ENCODE results near the gene APPL2. TPM values are rescaled to one million over a fixed set of nuclear protein-coding genes. Genes with fewer than 3 reads are reported as not detected.

APPL2 gene
- total RNA-seq, 4 donors from 2014 or later: 28.6 to 30.6 (median 30.3) TPM

DNA sequence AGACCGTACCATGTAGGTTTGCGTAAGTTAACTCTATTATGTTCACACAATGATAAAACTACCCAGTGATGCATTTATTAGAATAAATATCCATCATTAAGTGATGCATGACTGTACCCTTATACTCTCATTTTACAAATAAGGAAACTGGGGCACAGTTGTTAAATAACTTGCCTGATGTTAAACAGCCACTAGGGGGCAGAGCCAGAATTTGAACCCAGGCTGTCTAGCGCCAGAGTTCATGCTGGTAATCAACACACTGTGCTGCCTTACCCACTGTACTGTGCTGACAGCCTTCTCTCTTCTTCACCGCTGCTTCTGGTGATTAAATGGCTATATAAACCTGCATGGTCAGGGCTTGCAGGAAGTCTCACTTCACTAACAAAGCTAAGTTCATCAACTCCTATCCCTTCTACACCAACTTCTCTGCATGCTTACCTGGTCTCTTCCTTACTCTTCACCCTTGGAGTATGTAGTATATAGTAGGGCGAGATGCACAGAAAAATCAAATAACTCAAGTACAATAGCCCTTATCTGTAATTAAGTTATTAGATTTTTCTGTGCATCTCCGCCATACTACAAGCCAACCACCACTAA, 43.6 kb upstream of the APPL2 start:
- H3K27ac ChIP-seq: no peak overlapping the region
- no peaks in the 10 kb centered on the region for H3K4me1 ChIP-seq
- intact Hi-C loops (cut with DNase I): loop anchor here (10.0 kb wide), 1 partner anchor 95 kb away; no protein-coding TSS in a partner anchor
- H3K36me3 ChIP-seq: no peaks in the 10 kb centered on the region
- TF ChIP-seq, protein P1, sequence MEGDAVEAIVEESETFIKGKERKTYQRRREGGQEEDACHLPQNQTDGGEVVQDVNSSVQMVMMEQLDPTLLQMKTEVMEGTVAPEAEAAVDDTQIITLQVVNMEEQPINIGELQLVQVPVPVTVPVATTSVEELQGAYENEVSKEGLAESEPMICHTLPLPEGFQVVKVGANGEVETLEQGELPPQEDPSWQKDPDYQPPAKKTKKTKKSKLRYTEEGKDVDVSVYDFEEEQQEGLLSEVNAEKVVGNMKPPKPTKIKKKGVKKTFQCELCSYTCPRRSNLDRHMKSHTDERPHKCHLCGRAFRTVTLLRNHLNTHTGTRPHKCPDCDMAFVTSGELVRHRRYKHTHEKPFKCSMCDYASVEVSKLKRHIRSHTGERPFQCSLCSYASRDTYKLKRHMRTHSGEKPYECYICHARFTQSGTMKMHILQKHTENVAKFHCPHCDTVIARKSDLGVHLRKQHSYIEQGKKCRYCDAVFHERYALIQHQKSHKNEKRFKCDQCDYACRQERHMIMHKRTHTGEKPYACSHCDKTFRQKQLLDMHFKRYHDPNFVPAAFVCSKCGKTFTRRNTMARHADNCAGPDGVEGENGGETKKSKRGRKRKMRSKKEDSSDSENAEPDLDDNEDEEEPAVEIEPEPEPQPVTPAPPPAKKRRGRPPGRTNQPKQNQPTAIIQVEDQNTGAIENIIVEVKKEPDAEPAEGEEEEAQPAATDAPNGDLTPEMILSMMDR (IDR thresholded peaks at IDR 0.05): peak in 4 of 6 experiments; percentile 28 to 49 (median 46)
- TF ChIP-seq POLR2A (IDR thresholded peaks at IDR 0.05): no peak
- peak; percentile 4 to 14 for DNase-seq
- peaks cover 4% of the 10 kb centered on the region for H3K27me3 ChIP-seq
- WGBS, 2 donors: 77 to 83% methylated on average over 6 of the region's 6 CpGs
- H3K9me3 ChIP-seq: no peaks in the 10 kb centered on the region
- no peak overlapping the region for H3K4me3 ChIP-seq (replicated peaks in 1 of 3)

- Histone ChIP-seq H3K9me3 (no peaks in the 10 kb centered on the region), H3K4me1 (no peaks in the 10 kb centered on the region), H3K27ac (no peak overlapping the region), H3K4me3 (replicated peaks in 1 of 3) (no peak overlapping the region), H3K36me3 (no peaks in the 10 kb centered on the region), H3K27me3 (peaks cover 4% of the 10 kb centered on the region)
- DNase-seq: no peak
- WGBS, 2 donors: 71 to 73% methylated on average over 4 of the region's 4 CpGs
- TF ChIP-seq POLR2A (IDR thresholded peaks at IDR 0.05): no peak
- TF ChIP-seq, protein P1 (IDR thresholded peaks at IDR 0.05): no peak
- intact Hi-C loops (cut with DNase I): no loop called here
Measured at GRCh38 chr12:105278043-105278697, 42.2 kb upstream of the APPL2 start.

DNA sequence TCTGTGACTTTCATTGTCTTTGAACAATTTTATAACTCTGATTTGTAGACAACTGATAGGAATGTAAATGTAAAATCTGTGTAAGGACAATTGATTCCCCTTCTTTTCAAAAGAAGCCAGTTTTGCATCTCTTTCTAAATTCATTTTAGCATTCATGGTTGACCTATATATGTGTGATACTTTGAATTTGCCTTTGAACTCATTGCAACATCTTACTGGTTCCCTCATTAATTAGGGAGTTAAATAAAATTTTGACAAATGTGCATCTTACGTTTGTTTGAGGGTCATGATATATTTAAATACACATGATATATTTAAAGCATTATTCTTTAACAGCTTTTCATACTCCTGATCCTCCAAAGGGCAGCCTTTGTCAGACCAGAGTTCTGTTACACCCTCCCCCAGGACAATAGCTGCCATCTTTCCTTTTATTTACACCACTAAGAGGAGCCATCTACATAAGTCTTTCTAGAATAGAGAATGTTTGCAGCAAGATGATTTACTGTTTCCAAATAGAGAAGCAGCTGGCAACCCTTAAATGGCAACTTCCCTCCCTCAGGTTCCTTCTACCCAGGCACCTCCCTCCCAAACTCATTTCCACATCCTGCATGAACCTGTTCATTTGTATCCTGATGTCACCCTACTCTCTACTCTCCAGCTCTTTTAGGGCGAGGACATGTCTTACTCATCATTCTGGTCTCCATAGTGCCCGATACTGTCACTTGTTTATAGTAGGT, 40.2 kb upstream of the APPL2 start:
- no peaks in the 10 kb centered on the region for H3K4me1 ChIP-seq
- H3K9me3 ChIP-seq: no peaks in the 10 kb centered on the region
- H3K4me3 ChIP-seq (replicated peaks in 1 of 3): no peak overlapping the region
- no peak for TF ChIP-seq POLR2A (IDR thresholded peaks at IDR 0.05)
- TF ChIP-seq, protein P1 (IDR thresholded peaks at IDR 0.05): no peak
- no peak for DNase-seq
- no peaks in the 10 kb centered on the region for H3K36me3 ChIP-seq
- H3K27ac ChIP-seq: no peak overlapping the region
- H3K27me3 ChIP-seq: no peaks in the 10 kb centered on the region
- intact Hi-C loops (cut with DNase I): no loop called here
- 94 to 96% methylated on average over 3 of the region's 3 CpGs for WGBS, 2 donors

DNA sequence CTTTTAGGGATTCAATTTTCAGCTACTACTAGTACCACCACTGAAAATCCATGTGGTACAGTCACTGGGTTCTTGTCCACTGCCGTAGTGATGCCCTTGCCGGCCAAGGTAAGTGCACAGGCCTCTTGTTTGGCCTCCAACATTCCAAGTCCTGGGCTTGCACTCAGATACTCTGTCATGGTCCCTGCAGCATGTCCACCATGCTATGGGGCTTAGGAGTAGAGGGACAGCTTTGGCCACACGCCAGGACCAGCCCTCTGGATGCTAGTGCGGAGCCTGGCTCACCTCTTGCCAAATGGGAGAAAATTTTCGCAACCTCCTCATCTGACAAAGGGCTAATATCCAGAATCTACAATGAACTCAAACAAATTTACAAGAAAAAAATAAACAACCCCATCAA, 38.6 kb upstream of the APPL2 start:
- Histone ChIP-seq H3K9me3 (no peaks in the 10 kb centered on the region), H3K27ac (no peak overlapping the region), H3K27me3 (no peaks in the 10 kb centered on the region), H3K36me3 (no peaks in the 10 kb centered on the region), H3K4me3 (replicated peaks in 1 of 3) (no peak overlapping the region), H3K4me1 (no peaks in the 10 kb centered on the region)
- WGBS, 2 donors: 87 to 92% methylated on average over 5 of the region's 5 CpGs
- no peak for DNase-seq
- intact Hi-C loops (cut with DNase I): no loop called here
- TF ChIP-seq, protein P1 (IDR thresholded peaks at IDR 0.05): no peak
- no peak for TF ChIP-seq POLR2A (IDR thresholded peaks at IDR 0.05)

DNA sequence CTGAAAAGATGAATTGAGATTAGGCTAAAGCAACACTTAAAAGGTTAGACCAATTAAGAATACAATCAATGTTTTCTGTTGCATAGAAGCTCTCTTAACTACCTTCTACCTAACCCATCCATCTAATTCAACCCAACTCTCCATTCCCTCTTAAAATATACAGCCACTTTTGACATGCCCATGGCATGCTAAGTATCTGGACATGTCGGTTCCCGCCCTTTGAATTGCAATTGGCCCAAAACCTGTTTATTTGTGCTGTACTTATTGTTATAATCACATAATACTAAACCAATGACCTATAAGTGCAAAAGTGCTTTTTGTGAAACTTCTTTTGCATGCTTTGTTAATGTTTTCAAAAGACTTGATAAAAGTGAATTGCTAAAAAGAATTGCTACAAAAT, 37.6 kb upstream of the APPL2 start:
- Histone ChIP-seq H3K4me3 (replicated peaks in 1 of 3) (no peak overlapping the region), H3K36me3 (no peaks in the 10 kb centered on the region), H3K27ac (no peak overlapping the region), H3K27me3 (no peaks in the 10 kb centered on the region), H3K4me1 (no peaks in the 10 kb centered on the region), H3K9me3 (no peaks in the 10 kb centered on the region)
- intact Hi-C loops (cut with DNase I): no loop called here
- TF ChIP-seq, protein P1 (IDR thresholded peaks at IDR 0.05): no peak
- TF ChIP-seq POLR2A (IDR thresholded peaks at IDR 0.05): no peak
- WGBS, 2 donors: 57 to 69% methylated on average over 2 of the region's 2 CpGs
- DNase-seq: no peak

Data from thyroid gland (tissue), 4 donors.